ENCODE results near the gene PDCD10.

Gene PDCD10

GRCh38 chr3:167673221-167673620, 61.5 kb downstream of the PDCD10 start:
- no peak for DNase-seq (ENCODE audit: low read depth)

- no peak for DNase-seq (ENCODE audit: low read depth)
These were observed 62.7 kb downstream of the PDCD10 start for GRCh38 chr3:167671878-167672427.

GRCh38 chr3:167669699-167670098, 65.0 kb downstream of the PDCD10 start:
- no peak for DNase-seq (ENCODE audit: low read depth)

GRCh38 chr3:167668651-167669050, 66.0 kb downstream of the PDCD10 start:
- no peak for DNase-seq (ENCODE audit: low read depth)

GRCh38 chr3:167666563-167666962, 68.1 kb downstream of the PDCD10 start:
- no peak for DNase-seq (ENCODE audit: low read depth)

GRCh38 chr3:167662919-167663400, 71.7 kb downstream of the PDCD10 start:
- no peak for DNase-seq (ENCODE audit: low read depth)

- no peak for DNase-seq (ENCODE audit: low read depth)
These were observed 76.9 kb downstream of the PDCD10 start for GRCh38 chr3:167657684-167658225.

GRCh38 chr3:167656821-167657220, 77.9 kb downstream of the PDCD10 start:
- DNase-seq (ENCODE audit: low read depth): no peak

- no peak for DNase-seq (ENCODE audit: low read depth)
These were observed 80.9 kb downstream of the PDCD10 start, which contains the start of gene WDR49 for GRCh38 chr3:167653760-167654159. Gene WDR49, minus strand, starts transcription at chr3:167653942. Its CDS starts 517 bp downstream, at chr3:167653425.

- no peak for DNase-seq (ENCODE audit: low read depth)
These were observed 81.5 kb downstream of the PDCD10 start for GRCh38 chr3:167653155-167653554.

- DNase-seq (ENCODE audit: low read depth): no peak
These were observed 82.9 kb downstream of the PDCD10 start for GRCh38 chr3:167651826-167652225.

- no peak for DNase-seq (ENCODE audit: low read depth)
These were observed 84.2 kb downstream of the PDCD10 start for GRCh38 chr3:167650459-167650858.

GRCh38 chr3:167649746-167650145, 84.9 kb downstream of the PDCD10 start:
- no peak for DNase-seq (ENCODE audit: low read depth)

- DNase-seq (ENCODE audit: low read depth): no peak
These were observed 90.1 kb downstream of the PDCD10 start for GRCh38 chr3:167644611-167645010.

Data from activated T-cell treated with anti-CD3 and anti-CD28 coated beads for 48 hours (primary cell).